Measurements from ENCODE around the gene MED13L.
"Not testable (repeated sequence)": the region's sequence is repeated elsewhere in the genome, so short reads cannot be mapped to it uniquely, and the experiment has no call there.

Gene MED13L

DNA sequence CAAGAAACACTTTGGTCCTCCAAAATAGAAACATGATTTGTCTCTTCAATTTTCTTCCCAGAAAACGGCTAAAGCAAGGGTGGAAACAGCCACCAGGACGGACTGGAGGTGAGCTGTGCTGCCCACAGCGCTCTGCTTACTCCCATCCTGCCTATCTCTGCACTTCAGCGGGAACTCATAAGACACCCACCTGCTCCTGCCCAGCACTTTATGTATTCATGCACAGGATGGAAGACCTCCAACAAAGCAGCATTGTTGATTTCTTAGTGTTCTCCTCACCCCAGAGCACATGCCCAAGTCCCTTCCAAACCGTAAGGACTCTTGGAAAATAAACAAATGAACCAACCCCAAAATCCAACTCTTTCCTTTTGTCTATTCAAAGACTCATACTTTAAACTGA, 277.2 kb downstream of the MED13L start:
- no peak for DNase-seq
- intact Hi-C loops (cut with DNase I), result no loop called here

DNA sequence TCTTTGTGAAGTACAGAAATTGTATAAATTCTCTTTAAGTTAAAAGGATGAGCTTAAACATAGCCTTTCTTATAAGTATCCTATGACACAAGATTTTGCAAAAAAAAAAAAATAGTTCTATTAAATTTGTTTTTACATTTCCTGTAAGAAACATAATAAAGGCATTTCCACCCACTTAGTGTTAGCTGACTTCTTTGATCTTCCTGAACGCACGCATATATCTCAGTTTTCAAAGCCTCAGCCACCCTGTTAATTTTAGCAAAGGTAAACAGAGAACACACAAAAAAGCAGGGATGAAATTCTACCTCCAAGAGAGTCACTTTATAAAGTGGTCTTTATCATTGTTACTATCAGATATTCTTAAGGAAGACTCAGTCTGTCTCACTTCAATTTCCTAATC, 277.9 kb downstream of the MED13L start:
- DNase-seq, result no peak
- intact Hi-C loops (cut with DNase I), result loop anchor here (1.0 to 5.0 kb wide), 2 partner anchors 238 to 598 kb away; no protein-coding TSS in a partner anchor

DNA sequence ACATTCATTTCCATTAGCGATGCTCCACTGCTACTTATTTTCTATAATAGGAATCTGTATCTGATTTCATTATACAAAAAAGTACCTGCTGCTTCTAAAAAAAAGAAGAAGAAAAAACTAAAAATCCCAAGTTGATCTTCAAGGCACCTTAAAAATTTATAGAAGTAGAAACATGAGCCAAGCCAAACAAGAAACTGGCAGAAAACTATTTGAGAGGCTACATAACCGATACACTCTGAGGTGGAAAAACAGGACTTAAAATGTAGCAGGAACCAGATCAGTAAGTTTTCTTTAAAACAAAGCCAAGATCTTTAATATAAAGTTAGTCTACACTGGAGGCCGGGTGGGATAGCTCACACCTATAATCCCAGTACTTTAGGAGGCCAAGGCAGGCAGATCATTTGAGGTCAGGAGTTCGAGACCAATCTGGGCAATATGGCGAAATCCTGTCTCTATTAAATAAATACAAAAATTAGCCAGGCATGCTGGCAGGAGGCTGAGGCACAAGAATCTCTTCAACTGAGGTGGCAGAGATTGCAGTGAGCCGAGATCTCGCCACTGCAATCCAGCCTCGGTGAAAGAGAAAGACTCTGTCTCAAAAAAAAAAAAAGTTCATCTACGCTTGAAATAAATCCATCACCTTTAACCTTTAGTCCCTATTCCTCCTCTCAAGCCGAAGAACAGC, 278.6 kb downstream of the MED13L start:
- intact Hi-C loops (cut with DNase I), result loop anchor here (1.0 to 5.0 kb wide), 2 partner anchors 238 to 598 kb away; no protein-coding TSS in a partner anchor
- no peak for DNase-seq

DNA sequence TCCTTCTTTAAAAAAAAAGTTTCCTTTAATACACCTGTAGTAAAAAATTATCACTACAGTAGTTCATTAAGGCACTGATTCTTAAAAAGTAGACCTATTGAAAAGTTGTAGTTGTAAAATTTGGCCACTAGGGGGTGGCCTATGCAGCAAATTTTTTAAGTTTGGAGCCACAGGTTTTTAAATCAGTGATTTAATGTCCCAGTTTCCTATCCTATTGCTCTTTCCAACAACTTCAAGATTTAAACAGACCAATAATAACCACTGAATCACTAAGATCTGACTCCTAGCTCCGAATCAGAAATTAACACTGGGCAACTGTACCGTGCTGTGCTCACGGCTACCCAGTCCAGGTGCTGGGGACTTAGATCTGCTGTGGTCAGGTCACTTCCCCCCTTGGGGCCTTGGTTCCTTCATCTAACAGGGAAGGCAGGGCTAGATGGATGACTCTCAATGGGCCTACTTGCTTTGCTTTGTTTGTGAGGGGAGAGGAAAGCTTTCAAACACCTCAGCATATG, 279.3 kb downstream of the MED13L start:
- intact Hi-C loops (cut with DNase I), result loop anchor here (5.0 kb wide), 1 partner anchor 599 kb away; no protein-coding TSS in a partner anchor
- DNase-seq, result no peak

DNA sequence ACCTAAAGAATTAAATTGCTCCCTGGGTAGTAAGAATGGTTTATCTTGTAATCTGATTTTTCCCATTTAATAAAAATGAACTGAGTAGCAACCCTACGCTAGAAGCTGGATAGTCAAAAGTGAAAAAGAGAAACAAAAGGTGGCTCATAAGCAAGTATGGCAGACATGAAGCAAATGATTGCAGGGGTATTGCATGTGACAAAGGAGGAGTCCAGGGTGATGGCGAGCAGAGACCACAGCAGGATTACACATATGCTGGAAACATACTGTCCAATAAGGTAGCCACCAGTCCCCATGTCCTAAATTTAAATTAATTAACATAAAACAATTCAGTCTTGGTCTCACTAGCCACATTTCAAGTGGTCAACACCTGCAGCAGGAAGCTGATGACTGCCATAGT, 283.8 kb downstream of the MED13L start:
- no peak for DNase-seq
- intact Hi-C loops (cut with DNase I), result no loop called here

DNA sequence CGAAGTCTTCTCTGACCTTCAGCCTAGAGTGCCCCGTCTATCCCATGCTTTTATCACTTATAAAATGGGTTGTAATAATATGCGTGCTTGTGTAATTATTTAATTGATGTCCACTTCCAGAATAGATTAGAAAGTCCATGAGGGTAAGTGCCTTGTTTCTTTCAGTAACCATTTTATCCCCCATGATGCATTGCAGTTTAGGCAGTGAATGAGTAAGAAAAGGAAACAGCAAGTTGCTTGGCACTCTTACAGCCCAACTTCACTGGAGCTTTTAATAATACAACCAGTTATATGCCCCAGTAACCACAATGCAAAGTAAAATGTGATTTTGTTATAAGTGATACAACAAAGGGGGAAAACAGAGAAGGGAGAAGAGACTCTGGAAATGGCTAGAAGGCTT, 287.3 kb downstream of the MED13L start:
- intact Hi-C loops (cut with DNase I), result no loop called here
- no peak for DNase-seq

DNA sequence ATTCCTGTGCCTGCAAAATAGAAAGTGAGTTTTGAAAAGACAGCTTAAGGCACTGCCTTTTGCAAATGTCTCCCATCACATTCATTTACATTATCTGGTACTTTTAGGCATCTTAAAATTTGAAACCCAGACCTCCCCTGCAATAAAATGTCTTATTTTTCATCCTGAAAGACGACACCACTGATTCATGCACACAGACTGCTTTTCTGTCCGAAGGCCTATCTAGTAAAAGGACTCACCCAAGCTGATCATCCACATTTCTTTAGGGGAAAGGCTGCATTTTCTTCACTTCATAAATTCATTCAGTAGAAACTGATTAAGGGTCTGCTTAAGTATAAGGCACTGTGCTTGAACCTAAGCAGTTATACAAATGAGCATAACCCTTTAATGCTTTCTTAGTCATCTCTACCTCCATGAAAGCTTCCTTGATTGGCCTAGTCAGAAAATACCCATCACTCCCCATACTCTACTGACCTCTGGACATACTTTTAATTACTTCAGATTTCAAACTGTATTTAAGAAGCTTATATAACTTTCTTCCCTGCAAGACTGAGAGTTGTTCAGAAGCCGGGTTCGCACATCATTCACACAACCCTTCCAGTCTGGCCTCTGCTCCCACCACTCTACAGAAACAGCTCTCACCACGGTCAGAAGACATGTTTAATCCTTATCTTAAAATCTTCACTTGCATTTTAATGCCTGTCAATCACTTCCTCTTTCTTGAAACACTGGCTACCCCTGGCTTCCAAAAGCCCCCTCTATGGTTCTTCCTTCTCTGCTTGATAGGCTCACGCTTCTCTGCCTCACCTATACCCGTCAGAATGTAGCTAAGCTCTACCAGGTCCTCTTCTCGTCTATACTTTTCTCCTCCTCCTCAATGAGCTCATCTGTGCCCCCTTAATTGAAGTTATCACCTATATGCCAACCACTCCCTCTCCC, 288.6 kb downstream of the MED13L start:
- intact Hi-C loops (cut with DNase I), result no loop called here
- no peak for DNase-seq

DNA sequence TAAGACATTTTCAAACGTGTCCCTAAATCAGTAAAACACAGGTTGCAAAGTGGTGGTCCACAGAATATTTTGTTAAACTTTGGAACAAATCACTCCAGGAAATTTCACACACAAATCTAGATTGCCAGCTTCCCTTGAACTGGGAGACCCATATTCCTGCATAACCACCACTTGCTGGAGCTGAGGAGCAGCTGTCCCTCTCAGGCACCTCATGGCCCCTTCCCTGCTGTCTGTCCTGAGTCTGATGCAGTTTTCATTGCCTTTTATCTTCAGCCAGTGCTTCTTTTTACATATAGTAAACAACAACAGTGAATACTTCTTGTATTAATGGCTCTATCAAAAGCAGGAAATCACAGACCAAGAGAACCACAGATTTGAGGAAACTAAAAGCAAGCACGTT, 289.3 kb downstream of the MED13L start:
- intact Hi-C loops (cut with DNase I), result no loop called here
- no peak for DNase-seq

DNA sequence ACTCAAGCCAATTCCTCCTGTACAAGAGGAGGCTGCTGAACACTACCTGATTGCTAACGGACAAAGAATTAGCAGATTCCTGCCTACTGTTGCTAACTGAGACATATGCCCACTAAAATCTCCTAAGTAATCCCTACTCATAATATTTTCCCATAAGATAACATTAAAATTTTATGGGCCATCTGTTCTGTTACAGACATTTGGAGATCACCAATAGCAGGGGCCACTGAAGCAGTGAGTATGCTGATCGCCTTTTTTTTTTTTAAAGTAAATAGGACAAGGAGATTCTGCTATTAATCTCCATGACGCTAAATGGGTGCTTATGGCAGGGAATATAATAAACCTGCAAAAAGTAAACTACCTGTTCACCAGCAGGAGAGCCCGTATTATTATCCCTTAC, 292.9 kb downstream of the MED13L start:
- no peak for DNase-seq
- intact Hi-C loops (cut with DNase I), result no loop called here

DNA sequence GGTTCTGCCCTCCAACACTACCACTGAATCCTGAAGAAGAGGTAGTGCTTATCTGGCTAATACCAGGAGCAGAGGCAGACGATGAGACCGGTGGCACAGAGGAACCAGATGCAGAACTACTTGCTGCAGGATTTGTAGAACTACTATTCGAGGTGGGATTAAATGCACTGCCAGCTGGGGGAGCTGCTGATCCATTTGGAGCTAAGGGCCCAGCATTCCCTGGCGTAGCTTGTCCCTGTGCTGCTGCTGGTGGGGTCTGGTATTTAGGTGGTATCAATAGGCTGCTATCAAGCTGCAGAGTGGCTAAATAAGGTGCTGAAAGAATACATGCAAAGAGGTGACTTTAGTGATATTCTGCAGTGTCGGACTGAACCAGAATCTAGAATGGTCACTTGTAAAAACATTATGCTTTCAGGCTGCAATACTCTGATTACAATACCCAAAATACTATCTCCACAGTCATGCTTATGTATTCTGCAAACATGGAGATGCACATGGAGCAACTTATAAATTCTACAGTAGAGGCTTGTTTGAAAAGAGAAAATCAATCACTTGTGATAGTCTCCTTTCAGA, 294.2 kb downstream of the MED13L start:
- intact Hi-C loops (cut with DNase I), result no loop called here
- no peak for DNase-seq

DNA sequence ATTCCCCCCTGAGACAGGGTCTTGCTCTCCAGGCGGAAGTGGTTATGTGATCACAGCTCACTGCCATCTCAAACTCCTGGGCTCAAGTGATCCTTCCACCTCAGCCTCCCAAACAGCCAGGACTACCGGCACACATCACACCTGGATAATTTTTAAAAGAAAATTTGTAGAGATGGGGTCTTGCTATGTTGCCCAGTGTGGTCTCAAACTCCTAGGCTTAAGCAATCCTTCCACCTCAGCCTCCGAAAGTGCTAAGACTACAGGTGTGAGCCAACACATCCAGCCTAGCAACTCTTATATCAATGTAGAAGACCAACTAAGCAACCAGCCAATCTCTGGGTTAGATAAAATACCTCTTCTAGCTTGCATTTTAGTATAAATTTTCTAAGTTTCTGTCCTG, 297.2 kb downstream of the MED13L start:
- no peak for DNase-seq
- intact Hi-C loops (cut with DNase I), result no loop called here

DNA sequence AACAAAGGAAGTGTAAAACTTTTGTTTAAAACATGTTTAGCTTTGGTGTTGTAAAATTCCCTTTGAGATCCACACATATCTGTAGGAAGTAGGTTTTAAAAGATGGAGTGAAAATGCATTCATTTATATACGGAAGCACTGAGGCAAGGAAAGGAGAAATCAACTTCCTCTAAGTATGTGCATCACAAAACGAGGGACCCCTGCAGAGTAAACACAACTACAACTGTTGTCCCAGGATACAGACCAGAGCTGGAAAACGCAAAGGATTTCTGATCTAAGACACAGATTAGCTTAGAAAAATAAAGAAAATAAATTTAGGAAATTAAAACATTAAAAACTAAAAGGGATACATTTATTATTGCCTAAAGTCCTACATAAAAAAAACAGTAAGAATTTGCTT, 297.6 kb downstream of the MED13L start:
- no peak for DNase-seq
- intact Hi-C loops (cut with DNase I), result no loop called here

DNA sequence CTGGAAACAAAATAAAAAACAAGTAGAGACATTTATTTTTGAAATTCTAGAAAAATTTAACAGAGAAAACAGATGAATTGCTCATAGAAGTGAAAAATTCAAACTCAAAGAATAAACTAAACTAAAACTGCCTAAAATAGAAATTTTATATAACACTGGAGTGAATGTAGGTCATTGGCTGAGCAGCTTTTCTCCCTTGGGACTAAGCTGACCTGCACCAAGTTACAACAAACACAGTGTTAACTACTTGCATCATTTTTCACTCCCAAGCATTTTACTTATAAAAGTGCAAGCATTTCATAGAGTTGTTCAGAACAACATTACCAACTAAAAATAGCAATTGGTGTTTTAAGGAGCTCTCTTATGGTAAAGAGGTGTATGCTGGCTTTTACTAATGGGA, 298.1 kb downstream of the MED13L start:
- intact Hi-C loops (cut with DNase I), result no loop called here
- no peak for DNase-seq

DNA sequence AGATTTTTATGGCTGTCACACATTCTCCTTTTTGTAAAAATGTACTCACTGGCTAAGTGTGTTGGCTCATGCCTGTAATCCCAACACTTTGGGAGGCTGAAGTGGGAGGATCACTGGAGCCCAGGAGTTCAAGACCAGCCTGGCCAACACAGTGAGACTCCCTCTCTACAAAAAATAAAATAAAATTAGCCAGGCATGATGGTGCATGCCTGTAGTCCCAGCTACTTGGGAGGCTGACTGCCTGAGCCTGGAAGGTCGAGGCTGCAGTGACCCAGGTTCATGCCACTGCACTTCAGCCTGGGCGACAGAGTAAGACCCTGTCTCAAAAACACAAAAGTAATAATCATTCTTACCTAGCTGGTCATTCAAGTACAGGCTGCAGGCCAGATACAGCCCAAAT, 300.7 kb downstream of the MED13L start:
- DNase-seq; intact Hi-C loops (cut with DNase I): not testable (repeated sequence)

DNA sequence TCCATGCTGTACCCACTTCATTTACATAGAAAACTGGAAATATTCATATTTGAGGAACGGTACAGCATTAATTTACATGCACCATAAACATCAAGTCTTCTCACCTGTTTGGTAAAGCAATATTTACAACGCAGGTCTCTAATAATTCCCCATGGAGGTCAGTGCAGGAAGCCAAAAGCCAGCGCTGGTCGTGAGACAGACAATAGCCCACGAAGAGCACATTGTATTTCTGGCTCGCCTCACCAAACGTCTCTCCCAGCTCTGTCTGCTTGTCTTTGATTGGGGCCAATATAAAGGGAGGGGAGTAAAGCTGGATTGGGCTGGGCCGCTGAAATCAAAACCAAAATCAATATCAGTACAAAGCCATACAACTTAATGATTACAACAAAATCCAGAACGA, 302.1 kb downstream of the MED13L start:
- DNase-seq, result no peak
- intact Hi-C loops (cut with DNase I), result no loop called here

DNA sequence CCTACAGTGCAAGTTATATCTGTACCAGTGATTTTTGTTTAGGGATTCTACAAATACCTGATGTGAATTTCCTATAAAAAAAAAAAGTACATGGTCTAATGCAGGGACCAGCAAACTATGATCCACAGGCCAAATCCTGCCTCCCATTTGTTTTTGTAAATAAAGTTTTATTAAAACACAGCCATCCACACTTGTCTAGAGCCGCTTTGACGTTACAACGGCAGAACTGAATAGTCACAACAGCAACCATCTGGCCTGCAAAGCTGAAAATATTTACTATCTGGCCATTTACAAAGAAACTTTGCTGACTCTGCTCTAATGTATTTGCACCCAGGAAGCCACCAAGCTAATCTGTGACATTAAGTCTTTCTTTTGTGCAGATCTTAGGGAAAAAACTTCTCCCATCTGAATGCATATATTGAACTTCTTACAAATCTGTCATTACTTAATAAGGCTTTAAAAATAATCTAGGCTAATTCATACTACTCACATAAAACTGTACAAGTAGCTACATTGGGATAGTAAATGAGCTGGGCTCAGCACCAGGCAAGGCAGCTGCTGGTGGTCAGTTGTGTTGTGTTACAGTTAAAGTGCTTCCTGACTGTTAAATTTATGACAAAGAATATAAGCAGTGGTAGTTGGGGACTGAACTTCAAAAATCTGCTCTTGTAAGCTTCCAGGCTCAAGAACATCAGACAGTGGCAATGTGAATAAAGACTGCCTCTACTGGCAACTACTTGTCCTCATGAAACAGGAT, 303.3 kb downstream of the MED13L start:
- no peak for DNase-seq
- intact Hi-C loops (cut with DNase I), result no loop called here

DNA sequence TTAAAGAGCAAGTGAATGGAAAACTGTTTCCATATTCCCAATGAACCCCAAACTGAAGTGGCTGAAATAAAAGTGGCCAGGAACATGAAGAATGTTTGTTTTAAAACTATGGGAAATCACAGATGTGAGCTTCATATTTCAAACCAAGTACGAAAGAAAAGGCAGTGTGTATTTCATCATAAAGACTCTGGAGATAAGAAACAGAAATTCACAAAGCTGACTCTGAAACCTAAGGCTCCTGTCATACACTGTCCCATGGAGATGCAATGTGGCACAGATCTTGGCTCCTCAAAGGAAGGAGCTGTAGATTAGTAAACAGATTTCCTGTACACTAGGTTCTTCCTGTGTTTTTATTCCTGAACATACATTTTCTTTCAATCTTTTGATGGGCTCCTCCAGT, 304.4 kb downstream of the MED13L start:
- intact Hi-C loops (cut with DNase I), result no loop called here
- DNase-seq, result no peak

DNA sequence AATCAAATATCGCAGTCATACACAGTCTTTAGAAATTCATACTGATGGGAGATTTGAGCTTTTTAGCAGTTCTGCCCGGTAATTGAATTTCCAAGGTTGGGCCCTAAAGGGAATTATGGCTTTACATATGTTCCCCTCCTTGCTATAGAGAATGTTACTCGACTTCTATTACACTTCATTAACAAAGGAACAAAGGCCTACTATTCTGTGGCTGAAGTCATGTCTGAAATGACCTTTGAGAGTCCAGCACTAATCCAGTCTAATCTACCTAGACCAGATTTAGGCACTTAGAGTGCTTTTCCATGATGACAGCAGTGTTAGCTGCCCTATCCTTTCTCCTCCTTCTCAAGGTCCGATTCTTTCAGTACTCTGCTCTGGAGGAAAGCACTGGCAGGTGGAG, 305.3 kb downstream of the MED13L start:
- intact Hi-C loops (cut with DNase I), result no loop called here
- no peak for DNase-seq

DNA sequence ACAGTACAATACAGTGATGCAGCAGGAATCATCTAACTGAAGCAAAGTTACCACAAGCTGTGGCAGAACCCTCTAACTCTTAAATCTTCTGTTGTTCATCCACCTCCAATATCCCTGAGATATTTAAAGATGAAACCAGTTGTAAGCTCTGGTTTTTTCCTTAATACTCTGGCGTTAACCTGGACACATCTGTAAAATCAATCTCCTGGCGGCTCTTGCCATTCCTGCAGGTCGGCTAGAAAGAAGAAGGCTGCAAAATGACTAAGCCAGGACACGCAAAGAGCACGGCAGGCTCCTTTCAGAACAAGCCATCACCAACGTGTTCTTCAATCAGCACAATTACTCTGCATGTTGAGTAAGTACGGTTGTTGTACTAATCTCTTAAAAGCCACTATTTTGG, 309.3 kb downstream of the MED13L start:
- no peak for DNase-seq
- intact Hi-C loops (cut with DNase I), result no loop called here

DNA sequence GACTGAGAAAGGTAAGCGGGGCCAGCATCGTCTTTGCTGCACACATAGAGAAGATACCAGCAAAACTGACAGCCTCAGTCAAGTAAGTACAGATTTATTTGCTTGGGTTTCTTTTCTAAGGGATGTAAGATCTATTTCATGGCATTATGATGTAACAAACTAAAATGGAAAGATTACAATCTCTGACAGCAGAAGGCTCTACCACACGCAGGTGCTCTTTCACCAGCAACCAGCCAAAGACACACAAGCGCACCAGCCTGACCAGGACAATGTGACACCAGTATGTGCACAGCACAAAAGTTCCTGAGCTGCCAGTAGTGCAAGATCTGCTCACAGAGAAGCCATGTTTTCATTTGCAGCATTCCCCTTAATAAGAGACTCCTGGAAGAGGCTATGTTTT, 311.1 kb downstream of the MED13L start:
- intact Hi-C loops (cut with DNase I), result no loop called here
- DNase-seq, result no peak

DNA sequence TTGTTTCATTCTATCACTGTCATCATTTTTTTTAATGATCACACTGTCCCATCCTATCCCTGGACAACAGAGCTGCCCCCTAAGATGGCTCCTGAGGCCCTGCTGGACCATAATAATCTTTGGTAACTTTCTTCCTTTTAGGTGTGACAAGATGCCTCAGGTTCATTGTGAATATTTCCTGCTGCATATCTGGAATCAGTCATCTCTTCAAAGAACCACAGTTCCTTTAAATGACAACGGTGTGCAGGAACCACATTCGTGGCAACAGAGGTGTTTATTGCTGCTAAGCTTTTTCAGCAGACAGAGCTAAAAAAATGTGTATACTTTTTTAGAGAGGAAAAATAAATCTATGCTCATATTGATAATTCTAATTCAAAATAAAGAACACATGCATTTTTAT, 312.9 kb downstream of the MED13L start:
- no peak for DNase-seq
- intact Hi-C loops (cut with DNase I), result no loop called here
